Measurements from ENCODE around the gene NRG2.

DNA sequence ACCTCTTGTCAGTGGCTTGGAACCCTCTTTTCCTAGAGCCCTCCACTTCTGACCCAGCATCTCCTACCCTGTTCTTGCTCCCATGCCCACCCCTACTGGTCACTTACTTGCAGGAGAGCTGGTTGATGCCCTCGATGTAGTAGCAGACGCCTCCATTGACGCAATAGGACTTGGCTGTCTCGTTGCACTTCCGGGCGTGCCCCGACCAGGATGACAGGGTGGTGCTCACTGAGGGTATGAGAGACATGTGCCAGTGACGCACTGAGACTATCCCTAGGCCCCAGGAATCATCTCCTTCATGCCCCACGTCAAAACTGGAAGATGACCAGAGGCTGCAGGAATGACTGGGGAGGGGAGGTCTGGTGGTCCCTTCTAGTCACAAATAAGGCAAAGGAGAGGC lies 171.5 kb downstream of the NRG2 start:
- TF ChIP-seq, protein P1, sequence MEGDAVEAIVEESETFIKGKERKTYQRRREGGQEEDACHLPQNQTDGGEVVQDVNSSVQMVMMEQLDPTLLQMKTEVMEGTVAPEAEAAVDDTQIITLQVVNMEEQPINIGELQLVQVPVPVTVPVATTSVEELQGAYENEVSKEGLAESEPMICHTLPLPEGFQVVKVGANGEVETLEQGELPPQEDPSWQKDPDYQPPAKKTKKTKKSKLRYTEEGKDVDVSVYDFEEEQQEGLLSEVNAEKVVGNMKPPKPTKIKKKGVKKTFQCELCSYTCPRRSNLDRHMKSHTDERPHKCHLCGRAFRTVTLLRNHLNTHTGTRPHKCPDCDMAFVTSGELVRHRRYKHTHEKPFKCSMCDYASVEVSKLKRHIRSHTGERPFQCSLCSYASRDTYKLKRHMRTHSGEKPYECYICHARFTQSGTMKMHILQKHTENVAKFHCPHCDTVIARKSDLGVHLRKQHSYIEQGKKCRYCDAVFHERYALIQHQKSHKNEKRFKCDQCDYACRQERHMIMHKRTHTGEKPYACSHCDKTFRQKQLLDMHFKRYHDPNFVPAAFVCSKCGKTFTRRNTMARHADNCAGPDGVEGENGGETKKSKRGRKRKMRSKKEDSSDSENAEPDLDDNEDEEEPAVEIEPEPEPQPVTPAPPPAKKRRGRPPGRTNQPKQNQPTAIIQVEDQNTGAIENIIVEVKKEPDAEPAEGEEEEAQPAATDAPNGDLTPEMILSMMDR (IDR thresholded peaks at IDR 0.05), result no peak
- no peak for TF ChIP-seq POLR2A (IDR thresholded peaks at IDR 0.05)
